GM12874 (cell line): ENCODE measurements around the gene SCEL.

Experiments
- TF ChIP-seq, protein P1 (sequence below): IDR thresholded peaks from 2 replicates; pipeline ENCODE4 v1.5.1; 2011; ENCODE audit warnings: low read depth, mild to moderate bottlenecking, control low read depth, low read length, moderate library complexity; ENCODE audit not compliant: insufficient read depth

SCEL gene

GRCh38 chr13:77502104-77502720 lies 33.3 kb upstream of the SCEL start:
- TF ChIP-seq, protein P1, sequence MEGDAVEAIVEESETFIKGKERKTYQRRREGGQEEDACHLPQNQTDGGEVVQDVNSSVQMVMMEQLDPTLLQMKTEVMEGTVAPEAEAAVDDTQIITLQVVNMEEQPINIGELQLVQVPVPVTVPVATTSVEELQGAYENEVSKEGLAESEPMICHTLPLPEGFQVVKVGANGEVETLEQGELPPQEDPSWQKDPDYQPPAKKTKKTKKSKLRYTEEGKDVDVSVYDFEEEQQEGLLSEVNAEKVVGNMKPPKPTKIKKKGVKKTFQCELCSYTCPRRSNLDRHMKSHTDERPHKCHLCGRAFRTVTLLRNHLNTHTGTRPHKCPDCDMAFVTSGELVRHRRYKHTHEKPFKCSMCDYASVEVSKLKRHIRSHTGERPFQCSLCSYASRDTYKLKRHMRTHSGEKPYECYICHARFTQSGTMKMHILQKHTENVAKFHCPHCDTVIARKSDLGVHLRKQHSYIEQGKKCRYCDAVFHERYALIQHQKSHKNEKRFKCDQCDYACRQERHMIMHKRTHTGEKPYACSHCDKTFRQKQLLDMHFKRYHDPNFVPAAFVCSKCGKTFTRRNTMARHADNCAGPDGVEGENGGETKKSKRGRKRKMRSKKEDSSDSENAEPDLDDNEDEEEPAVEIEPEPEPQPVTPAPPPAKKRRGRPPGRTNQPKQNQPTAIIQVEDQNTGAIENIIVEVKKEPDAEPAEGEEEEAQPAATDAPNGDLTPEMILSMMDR = no peak

- TF ChIP-seq, protein P1 = no peak
Measured at GRCh38 chr13:77503398-77503797, 32.1 kb upstream of the SCEL start.

- TF ChIP-seq, protein P1 = no peak
Measured at GRCh38 chr13:77506874-77507273, 28.6 kb upstream of the SCEL start.

- TF ChIP-seq, protein P1 = no peak
Measured at GRCh38 chr13:77507931-77508776, 27.4 kb upstream of the SCEL start.

DNA sequence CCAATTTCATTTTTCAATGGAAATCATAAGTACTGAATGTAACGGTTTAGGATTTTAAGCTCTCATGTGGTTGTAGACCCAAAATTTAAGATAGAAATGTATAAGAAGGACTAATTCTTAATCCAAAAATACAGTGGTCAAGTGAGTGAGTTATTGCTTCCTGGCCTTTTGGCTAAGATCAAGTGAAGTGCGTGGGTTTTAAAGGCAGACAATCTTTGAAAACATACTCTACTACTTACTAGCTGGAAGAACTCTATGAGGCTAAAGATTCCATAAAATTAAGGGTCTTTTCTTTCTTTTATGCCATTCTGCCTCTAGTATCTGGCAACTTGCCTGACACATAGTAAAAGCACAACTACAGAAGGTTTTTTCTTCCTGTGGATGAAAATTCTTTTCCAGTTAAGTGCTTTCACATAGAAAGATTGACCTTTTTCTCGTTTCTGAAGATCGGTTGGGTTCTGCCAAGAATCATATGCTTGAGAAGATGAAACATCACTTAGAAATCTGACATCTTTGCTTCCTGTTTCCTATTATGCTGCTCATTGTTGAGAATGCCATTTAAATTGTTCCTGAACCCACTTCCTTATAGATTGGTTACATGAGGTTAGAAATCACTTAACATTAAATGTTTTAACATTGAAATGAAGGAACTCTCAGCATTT lies 26.4 kb upstream of the SCEL start:
- TF ChIP-seq, protein P1 = no peak

- TF ChIP-seq, protein P1 = no peak
Measured at GRCh38 chr13:77510156-77510555, 25.4 kb upstream of the SCEL start.

- TF ChIP-seq, protein P1 = no peak
Measured at GRCh38 chr13:77511552-77511951, 24.0 kb upstream of the SCEL start.
